GM23338 (cell line): ENCODE measurements around the gene SARNP. TPM values are rescaled to one million over a fixed set of nuclear protein-coding genes. Genes with fewer than 3 reads are reported as not detected.
A peak's percentile ranks its signal among the peaks of the same experiment; 100 is the strongest.
"Not testable (repeated sequence)": the region's sequence is repeated elsewhere in the genome, so short reads cannot be mapped to it uniquely, and the experiment has no call there.

ENCODE experiments used
- ATAC-seq: fragments of 200-7000 bp; cut with Tn5 transposase; 3 replicates; pipeline ENCODE4 v1.9.1; 2020
- DNase-seq: peaks from one replicate; pipeline ENCODE4 v3.0.0-alpha.2; 2015; ENCODE audit warnings: low spot score
- H2AFZ ChIP-seq: fragments of 200-600 bp; sonication (generic); 2 replicates; pipeline ENCODE4 v1.8.0; 2016; ENCODE audit warnings: antibody characterized with exemption, mild to moderate bottlenecking, moderate library complexity
- H3F3A ChIP-seq: fragments of 200-600 bp; sonication (generic); replicated peaks from 2 replicates; pipeline ENCODE4 v1.8.0; 2017; ENCODE audit warnings: antibody characterized with exemption, mixed run types, low read depth
- H3K27ac ChIP-seq: fragments of 200-600 bp; sonication (generic); 2 replicates; pipeline ENCODE4 v1.6.1; 2016; ENCODE audit warnings: low read depth
- H3K27me3 ChIP-seq: fragments of 200-600 bp; sonication (generic); 2 replicates; pipeline ENCODE4 v1.8.0; 2016; ENCODE audit warnings: mild to moderate bottlenecking, mixed run types, moderate library complexity; ENCODE audit not compliant: insufficient read depth
- H3K36me3 ChIP-seq: fragments of 200-600 bp; sonication (generic); 2 replicates; pipeline ENCODE4 v1.8.0; 2016; ENCODE audit warnings: mild to moderate bottlenecking; ENCODE audit not compliant: insufficient read depth
- H3K4me1 ChIP-seq: fragments of 200-600 bp; sonication (generic); 2 replicates; pipeline ENCODE4 v1.8.0; 2016; ENCODE audit warnings: mild to moderate bottlenecking, moderate library complexity; ENCODE audit not compliant: insufficient read depth
- H3K4me2 ChIP-seq: fragments of 200-600 bp; sonication (generic); 2 replicates; pipeline ENCODE4 v1.7.1; 2017; ENCODE audit warnings: mixed run types
- H3K4me3 ChIP-seq: fragments of 200-600 bp; sonication (generic); 2 replicates; pipeline ENCODE4 v1.6.1; 2016; ENCODE audit warnings: mixed run types
- H3K79me2 ChIP-seq: fragments of 200-600 bp; sonication (generic); replicated peaks from 2 replicates; pipeline ENCODE4 v1.8.0; 2017; ENCODE audit warnings: mild to moderate bottlenecking; ENCODE audit not compliant: insufficient read depth
- H3K9me2 ChIP-seq: fragments of 200-600 bp; sonication (generic); 2 replicates; pipeline ENCODE4 v1.8.0; 2017; ENCODE audit not compliant: insufficient read depth
- H4K20me1 ChIP-seq: fragments of 200-600 bp; sonication (generic); replicated peaks from 2 replicates; pipeline ENCODE4 v1.8.0; 2017; ENCODE audit warnings: mild to moderate bottlenecking; ENCODE audit not compliant: insufficient read depth
- H3K27ac Mint-ChIP-seq: 2 replicates; pipeline ENCODE4 v1.8.0; 2020; ENCODE audit warnings: inconsistent platforms, mild to moderate bottlenecking, moderate library complexity, mixed read lengths
- H3K27me3 Mint-ChIP-seq: 3 replicates; pipeline ENCODE4 v1.8.0; 2022; ENCODE audit warnings: low read depth, mild to moderate bottlenecking, moderate library complexity, mixed read lengths, inconsistent platforms; ENCODE audit not compliant: insufficient read depth, poor library complexity
- H3K36me3 Mint-ChIP-seq: 3 replicates; pipeline ENCODE4 v1.8.0; 2021; ENCODE audit warnings: low read depth, mild to moderate bottlenecking, inconsistent platforms, moderate library complexity, mixed read lengths
- H3K4me1 Mint-ChIP-seq: 3 replicates; pipeline ENCODE4 v1.8.0; 2020; ENCODE audit warnings: mild to moderate bottlenecking, inconsistent platforms, mixed read lengths
- H3K4me3 Mint-ChIP-seq: 3 replicates; pipeline ENCODE4 v1.8.0; 2021; ENCODE audit warnings: moderate library complexity, mild to moderate bottlenecking, inconsistent platforms, mixed read lengths
- H3K9me3 Mint-ChIP-seq: 3 replicates; pipeline ENCODE4 v1.8.0; 2020; ENCODE audit warnings: moderate library complexity, mild to moderate bottlenecking, inconsistent platforms, mixed read lengths
- ETS1 ChIP-seq: IDR thresholded peaks from 2 replicates; pipeline ENCODE4 v1.6.1; 2016; ENCODE audit warnings: antibody characterized with exemption
- EZH2phosphoT487 ChIP-seq: fragments of 200-600 bp; sonication (generic); IDR thresholded peaks from one replicate; pipeline ENCODE4 v1.8.1; 2018; ENCODE audit warnings: antibody characterized with exemption; ENCODE audit not compliant: unreplicated experiment
- POLR2AphosphoS5 ChIP-seq: IDR thresholded peaks from 2 replicates; pipeline ENCODE4 v1.6.1; 2016; ENCODE audit warnings: antibody characterized with exemption, low read depth
- REST ChIP-seq: IDR thresholded peaks from one replicate; pipeline ENCODE4 v1.6.1; 2018; ENCODE audit warnings: antibody characterized with exemption; ENCODE audit not compliant: unreplicated experiment
- ZNF114 ChIP-seq: fragments of 250-450 bp; sonication (Bioruptor Pico); IDR thresholded peaks from 2 replicates; pipeline ENCODE4 v1.5.0; 2020; ENCODE audit warnings: mild to moderate bottlenecking, moderate library complexity
- ZNF462 ChIP-seq: fragments of 250-450 bp; sonication (Bioruptor Pico); IDR thresholded peaks from 2 replicates; pipeline ENCODE4 v1.5.0; 2020; ENCODE audit warnings: mild to moderate bottlenecking, moderate library complexity
- polyA plus RNA-seq: library from polyadenylated mRNA; unstranded; fragments of >200 nt; fragmentation: Nextera tagmentation; extraction: Ambion mirVana; gene quantifications from 2 replicates; pipeline ENCODE4 v1.2.1, GENCODE V29; 2016
- total RNA-seq: library from RNA; depleted of rRNA; stranded (reverse); fragments of >200 nt; shearing (Covaris generic); gene quantifications from 2 replicates; pipeline ENCODE4 v1.2.3, GENCODE V29; 2014

The SARNP gene
- total and polyA plus RNA-seq, 2 experiments from 2014 or later: 96.0 to 313 TPM

GRCh38 chr12:55758575-55758974 lies 58.9 kb downstream of the SARNP start:
- not testable (repeated sequence) for H3K9me3 Mint-ChIP-seq, H3K27ac Mint-ChIP-seq, H3K27me3 ChIP-seq, DNase-seq, H3K79me2 ChIP-seq, H3K27me3 Mint-ChIP-seq, H2AFZ ChIP-seq, H3K9me2 ChIP-seq, H3K4me1 ChIP-seq, H3K4me3 Mint-ChIP-seq, H3K27ac ChIP-seq, ATAC-seq, H3K4me3 ChIP-seq, H3K4me2 ChIP-seq
- Mint-ChIP-seq H3K36me3 (peaks cover 65% of the 10 kb centered on the region), H3K4me1 (peaks cover 19% of the 10 kb centered on the region)
- Histone ChIP-seq H4K20me1 (peaks cover 50% of the 10 kb centered on the region), H3K36me3 (peaks cover 31% of the 10 kb centered on the region; the same call in 1 of the 2 replicates), H3F3A (peaks cover 19% of the 10 kb centered on the region; the same call in 1 of the 2 replicates)

DNA sequence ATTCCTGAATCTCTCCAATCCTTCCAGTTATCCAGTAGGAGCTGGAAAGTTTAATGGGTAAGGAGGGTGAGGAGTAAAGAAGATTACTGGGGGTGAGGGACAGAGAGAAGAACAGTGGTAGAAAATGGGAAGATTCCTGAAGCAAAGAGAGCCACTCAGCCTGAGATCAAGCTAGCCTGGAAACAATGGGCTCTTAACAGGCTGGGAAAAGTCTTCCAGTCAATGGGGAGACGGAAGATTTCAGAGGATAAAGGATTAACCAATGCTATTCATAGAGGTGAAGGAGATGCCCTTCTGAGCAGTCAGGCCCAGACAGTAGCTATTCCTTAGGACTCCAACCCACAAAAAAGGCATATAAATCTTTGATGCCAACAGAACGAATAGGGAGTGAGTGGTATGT lies 59.8 kb downstream of the SARNP start:
- H3K4me2 ChIP-seq: no peak overlapping the region
- H3K27ac Mint-ChIP-seq: no peak overlapping the region; the same call in 1 of the 2 replicates
- H3K9me3 Mint-ChIP-seq: no peaks in the 10 kb centered on the region; the same call in 2 of the 3 replicates

More for the DNA sequence above, 59.8 kb downstream of the SARNP start:
- Histone ChIP-seq H2AFZ (no peak overlapping the region), H3K27ac (peak overlapping the region; percentile 72), H3K36me3 (peaks cover 36% of the 10 kb centered on the region), H3F3A (peaks cover 19% of the 10 kb centered on the region; the same call in 1 of the 2 replicates), H3K4me1 (no peaks in the 10 kb centered on the region), H4K20me1 (peaks cover 49% of the 10 kb centered on the region), H3K4me3 (no peak overlapping the region), H3K9me2 (0 out of 2 replicates have a peak, but pooled peaks cover 3% of the 10 kb centered on the region), H3K79me2 (no peaks in the 10 kb centered on the region), H3K27me3 (no peaks in the 10 kb centered on the region)
- Mint-ChIP-seq H3K4me1 (peaks cover 19% of the 10 kb centered on the region), H3K4me3 (no peak overlapping the region), H3K36me3 (peaks cover 68% of the 10 kb centered on the region), H3K27me3 (peaks cover 7% of the 10 kb centered on the region)
- ATAC-seq: peak; percentile 12
- TF ChIP-seq ETS1: no peak
- no peak for TF ChIP-seq REST
- TF ChIP-seq POLR2AphosphoS5: no peak
- no peak for TF ChIP-seq ZNF114 (CRISPR knock-in tag)
- TF ChIP-seq ZNF462 (CRISPR knock-in tag): no peak
- TF ChIP-seq EZH2phosphoT487: no peak
- DNase-seq: no peak
